GM23248 (cell line): ENCODE measurements around the gene SPACDR.

Source experiments
- EZH2 ChIP-seq: fragments of 200-600 bp; sonication (generic); IDR thresholded peaks from 2 replicates; pipeline ENCODE4 v1.6.1; 2018; ENCODE audit warnings: antibody characterized with exemption, mild to moderate bottlenecking; ENCODE audit not compliant: insufficient read depth, poor library complexity, severe bottlenecking
- EZH2phosphoT487 ChIP-seq: fragments of 200-600 bp; sonication (generic); IDR thresholded peaks from 2 replicates; pipeline ENCODE4 v1.6.1; 2018; ENCODE audit warnings: antibody characterized with exemption, moderate library complexity, mild to moderate bottlenecking, low read depth; ENCODE audit not compliant: insufficient read depth

DNA sequence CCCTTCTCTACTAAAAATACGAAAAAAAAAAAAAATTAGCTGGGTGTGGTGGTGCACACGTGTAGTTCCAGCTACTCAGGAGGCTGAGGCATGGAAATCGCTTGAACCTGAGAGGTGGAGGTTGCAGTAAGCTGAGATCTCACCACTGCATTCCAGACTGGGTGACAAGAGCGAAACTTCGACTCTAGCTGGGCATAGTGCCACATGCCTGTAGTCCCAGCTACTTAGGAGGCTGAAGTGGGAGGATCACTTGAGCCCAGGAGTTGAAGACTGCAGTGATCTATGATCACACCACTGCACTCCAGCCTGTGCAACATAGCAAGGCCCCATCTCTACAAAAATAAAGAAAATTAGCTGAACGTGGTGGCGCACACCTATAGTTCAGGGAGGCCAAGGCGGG is 1.2 kb upstream of the SPACDR start:
- TF ChIP-seq EZH2 (no peak), EZH2phosphoT487 (no peak)
